ENCODE measurements around the gene FAM124B. TPM values are rescaled to one million over a fixed set of nuclear protein-coding genes. Genes with fewer than 3 reads are reported as not detected.

FAM124B gene
- total and polyA plus RNA-seq, 2 donors (not counting 1 experiment from before 2014, with no cell fraction given): 0.13 to 0.34 TPM

DNA sequence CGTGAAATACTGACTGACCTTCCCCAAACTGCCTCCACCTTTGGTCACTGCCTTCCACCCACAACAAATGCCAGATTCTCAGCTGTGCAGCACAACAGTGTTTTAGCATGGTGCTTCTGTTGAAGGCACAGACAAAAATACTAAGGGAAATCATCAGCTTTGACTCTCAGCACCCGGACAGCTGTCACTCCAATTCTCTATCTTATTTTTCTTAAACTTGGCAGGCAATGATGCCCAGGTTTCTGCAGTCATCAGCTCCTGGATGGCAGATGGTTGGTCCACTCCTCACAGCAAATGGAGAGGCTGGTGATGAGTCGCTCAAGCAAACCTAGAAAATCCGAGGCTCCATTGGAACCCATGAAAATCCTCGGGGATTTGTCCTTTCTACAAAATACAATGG, 2.9 kb upstream of the FAM124B start:
- Histone ChIP-seq H3K4me3 (ENCODE audit: control extremely low read depth in 1 of 5, extremely low read depth in 1 of 5, insufficient read depth in 1 of 5, low read depth in 2 of 5, low read length in 4 of 5) (no peak overlapping the region), H3K9me3 (ENCODE audit: control extremely low read depth in 1 of 3, control insufficient read depth in 2 of 3, insufficient read depth in 1 of 3, low read length in 2 of 3) (peaks cover 0 to 4% (median 0%) of the 10 kb centered on the region in 3 donors), H3K9ac (ENCODE audit: low read length) (no peak overlapping the region), H4K20me1 (ENCODE audit: control insufficient read depth, insufficient read depth, low read length, poor library complexity, severe bottlenecking) (no peaks in the 10 kb centered on the region), H3K4me2 (replicated peaks; ENCODE audit: low read depth, low read length, poor library complexity, severe bottlenecking) (no peak overlapping the region), H2AFZ (ENCODE audit: insufficient read depth, low read depth, low read length, poor library complexity, severe bottlenecking) (no peak overlapping the region), H3K27me3 (replicated peaks in 1 of 4; ENCODE audit: control extremely low read depth in 1 of 4, control insufficient read depth in 3 of 4, insufficient read depth in 4 of 4, low read length in 3 of 4) (peaks cover 0 to 14% (median 3%) of the 10 kb centered on the region in 4 experiments), H3K79me2 (ENCODE audit: control insufficient read depth, insufficient read depth, low read length) (no peaks in the 10 kb centered on the region), H3K4me1 (ENCODE audit: control insufficient read depth in 2 of 2, insufficient read depth in 2 of 2, low read length in 2 of 2) (peaks cover 27 to 33% of the 10 kb centered on the region in 2 donors), H3K36me3 (replicated peaks in 1 of 2; ENCODE audit: control extremely low read depth in 1 of 2, control insufficient read depth in 1 of 2, extremely low read depth in 1 of 2, insufficient read depth in 2 of 2, low read length in 1 of 2) (no peaks in the 10 kb centered on the region), H3K27ac (ENCODE audit: low read length in 2 of 2) (no peak overlapping the region)
- ChIA-PET CTCF (interaction anchor here (1.0 to 1.8 kb wide), 2 partner anchors 8 to 35 kb away, joined by 3 to 4 read pairs; no protein-coding TSS in a partner anchor), POLR2A (no interaction called here)
- ATAC-seq (ENCODE audit: low read depth) (no peak), DNase-seq (no peak)
- Mint-ChIP-seq H3K27me3 (peaks cover 7% of the 10 kb centered on the region), H3K27ac (no peak overlapping the region), H3K9me3 (ENCODE audit: insufficient read depth) (no peaks in the 10 kb centered on the region), H3K4me1 (peaks cover 16% of the 10 kb centered on the region), H3K4me3 (no peak overlapping the region)
- 56% methylated on average over 2 of the region's 5 CpGs for WGBS (ENCODE audit: insufficient coverage)
- intact Hi-C loops (cut with micrococcal nuclease): no loop called here
- TF ChIP-seq EZH2 (IDR thresholded peaks at IDR 0.05; ENCODE audit: borderline replicate concordance, insufficient read depth, low read depth, low read length, poor library complexity, severe bottlenecking): no peak
- no peak for TF ChIP-seq CTCF (IDR thresholded peaks at IDR 0.05)

GRCh38 chr2:224403657-224404056, 1.8 kb upstream of the FAM124B start:
- 94% methylated on average over 2 of the region's 2 CpGs for WGBS (ENCODE audit: insufficient coverage)
- peaks cover 27 to 33% of the 10 kb centered on the region in 2 donors for H3K4me1 ChIP-seq (ENCODE audit: control insufficient read depth in 2 of 2, insufficient read depth in 2 of 2, low read length in 2 of 2)

More at GRCh38 chr2:224403657-224404056, 1.8 kb upstream of the FAM124B start:
- DNase-seq (no peak), ATAC-seq (ENCODE audit: low read depth) (no peak)
- Histone ChIP-seq H3K9me3 (ENCODE audit: control extremely low read depth in 1 of 3, control insufficient read depth in 2 of 3, insufficient read depth in 1 of 3, low read length in 2 of 3) (peaks cover 0 to 4% (median 0%) of the 10 kb centered on the region in 3 donors), H3K27me3 (replicated peaks in 1 of 4; ENCODE audit: control extremely low read depth in 1 of 4, control insufficient read depth in 3 of 4, insufficient read depth in 4 of 4, low read length in 3 of 4) (peaks cover 0 to 14% (median 3%) of the 10 kb centered on the region in 4 experiments), H4K20me1 (ENCODE audit: control insufficient read depth, insufficient read depth, low read length, poor library complexity, severe bottlenecking) (no peaks in the 10 kb centered on the region), H3K27ac (ENCODE audit: low read length in 2 of 2) (no peak overlapping the region), H2AFZ (ENCODE audit: insufficient read depth, low read depth, low read length, poor library complexity, severe bottlenecking) (no peak overlapping the region), H3K4me2 (replicated peaks; ENCODE audit: low read depth, low read length, poor library complexity, severe bottlenecking) (no peak overlapping the region), H3K9ac (ENCODE audit: low read length) (no peak overlapping the region), H3K79me2 (ENCODE audit: control insufficient read depth, insufficient read depth, low read length) (no peaks in the 10 kb centered on the region), H3K4me3 (ENCODE audit: control extremely low read depth in 1 of 5, extremely low read depth in 1 of 5, insufficient read depth in 1 of 5, low read depth in 2 of 5, low read length in 4 of 5) (no peak overlapping the region), H3K36me3 (replicated peaks in 1 of 2; ENCODE audit: control extremely low read depth in 1 of 2, control insufficient read depth in 1 of 2, extremely low read depth in 1 of 2, insufficient read depth in 2 of 2, low read length in 1 of 2) (no peaks in the 10 kb centered on the region)
- H3K9me3 Mint-ChIP-seq (ENCODE audit: insufficient read depth): no peaks in the 10 kb centered on the region
- TF ChIP-seq EZH2 (IDR thresholded peaks at IDR 0.05; ENCODE audit: borderline replicate concordance, insufficient read depth, low read depth, low read length, poor library complexity, severe bottlenecking) (no peak), CTCF (IDR thresholded peaks at IDR 0.05) (no peak)
- peaks cover 16% of the 10 kb centered on the region for H3K4me1 Mint-ChIP-seq
- intact Hi-C loops (cut with micrococcal nuclease): no loop called here
- H3K27ac Mint-ChIP-seq: no peak overlapping the region
- H3K4me3 Mint-ChIP-seq: no peak overlapping the region
- POLR2A ChIA-PET: no interaction called here
- CTCF ChIA-PET: interaction anchor here (1.0 to 3.0 kb wide), 2 partner anchors 9 to 35 kb away, joined by 3 to 14 read pairs; no protein-coding TSS in a partner anchor
- H3K27me3 Mint-ChIP-seq: peaks cover 7% of the 10 kb centered on the region

All from B cell (primary cell).